Retinal pigment epithelial cell (primary cell): ENCODE results near the gene GRK2.
A peak's percentile ranks its signal among the peaks of the same experiment; 100 is the strongest.

ENCODE experiments used
- DNase-seq: peaks from one replicate; pipeline ENCODE4 v3.0.0-alpha.2; 2010; ENCODE audit warnings: low read depth
- H3K4me3 ChIP-seq: 2 replicates; pipeline ENCODE4 v1.5.1; 2011; ENCODE audit warnings: mild to moderate bottlenecking, low read length, control low read depth, moderate library complexity
- CTCF ChIP-seq: conservative IDR thresholded peaks from 2 replicates; pipeline ENCODE4 v1.5.1; 2011; ENCODE audit warnings: low read depth, low read length, control low read depth, inconsistent platforms

GRK2 gene

GRCh38 chr11:67261946-67262681, 4.2 kb upstream of the GRK2 start:
- no peak overlapping the region for H3K4me3 ChIP-seq
- no peak for TF ChIP-seq CTCF
- no peak for DNase-seq

GRCh38 chr11:67262731-67263675, 3.3 kb upstream of the GRK2 start:
- no peak overlapping the region for H3K4me3 ChIP-seq
- TF ChIP-seq CTCF, result peak; percentile 90
- peak; percentile 23 for DNase-seq

- DNase-seq, result no peak
- no peak overlapping the region for H3K4me3 ChIP-seq
- no peak for TF ChIP-seq CTCF
Observed at GRCh38 chr11:67264260-67264659, 2.0 kb upstream of the GRK2 start.

GRCh38 chr11:67264877-67265632, 1.2 kb upstream of the GRK2 start:
- TF ChIP-seq CTCF, result no peak
- no peak overlapping the region for H3K4me3 ChIP-seq
- DNase-seq, result no peak

- no peak for DNase-seq
- H3K4me3 ChIP-seq, result peak overlapping the region; percentile 40
- TF ChIP-seq CTCF, result peak; percentile 59
Observed at GRCh38 chr11:67265633-67266448, 432 bp upstream of the GRK2 start.
